ENCODE data around the gene SPOP.

The SPOP gene

DNA sequence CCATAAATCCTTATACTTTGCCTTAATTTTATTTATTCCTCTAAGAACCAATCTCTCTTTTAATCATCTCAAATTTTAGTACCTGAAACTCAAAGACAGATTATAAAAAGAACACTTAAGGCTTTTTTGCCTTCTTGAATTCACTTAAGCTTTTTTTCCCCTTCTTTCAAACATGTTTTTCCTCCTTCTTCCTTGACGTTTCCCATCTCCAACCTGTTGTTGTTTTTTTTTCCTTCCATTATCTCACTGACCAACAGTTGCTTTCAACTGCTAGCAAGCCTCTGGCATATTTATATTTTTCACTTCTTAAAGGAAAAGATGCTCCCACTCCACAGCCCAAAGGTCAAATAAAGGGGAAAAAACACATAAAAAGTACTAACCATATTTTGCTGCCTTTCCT, 32.2 kb downstream of the SPOP start:
- TF ChIP-seq, protein P1, sequence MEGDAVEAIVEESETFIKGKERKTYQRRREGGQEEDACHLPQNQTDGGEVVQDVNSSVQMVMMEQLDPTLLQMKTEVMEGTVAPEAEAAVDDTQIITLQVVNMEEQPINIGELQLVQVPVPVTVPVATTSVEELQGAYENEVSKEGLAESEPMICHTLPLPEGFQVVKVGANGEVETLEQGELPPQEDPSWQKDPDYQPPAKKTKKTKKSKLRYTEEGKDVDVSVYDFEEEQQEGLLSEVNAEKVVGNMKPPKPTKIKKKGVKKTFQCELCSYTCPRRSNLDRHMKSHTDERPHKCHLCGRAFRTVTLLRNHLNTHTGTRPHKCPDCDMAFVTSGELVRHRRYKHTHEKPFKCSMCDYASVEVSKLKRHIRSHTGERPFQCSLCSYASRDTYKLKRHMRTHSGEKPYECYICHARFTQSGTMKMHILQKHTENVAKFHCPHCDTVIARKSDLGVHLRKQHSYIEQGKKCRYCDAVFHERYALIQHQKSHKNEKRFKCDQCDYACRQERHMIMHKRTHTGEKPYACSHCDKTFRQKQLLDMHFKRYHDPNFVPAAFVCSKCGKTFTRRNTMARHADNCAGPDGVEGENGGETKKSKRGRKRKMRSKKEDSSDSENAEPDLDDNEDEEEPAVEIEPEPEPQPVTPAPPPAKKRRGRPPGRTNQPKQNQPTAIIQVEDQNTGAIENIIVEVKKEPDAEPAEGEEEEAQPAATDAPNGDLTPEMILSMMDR (conservative IDR thresholded peaks at IDR 0.05) = no peak
- TF ChIP-seq ZFX (IDR thresholded peaks at IDR 0.05) = no peak
- H3K27ac ChIP-seq = no peak overlapping the region

DNA sequence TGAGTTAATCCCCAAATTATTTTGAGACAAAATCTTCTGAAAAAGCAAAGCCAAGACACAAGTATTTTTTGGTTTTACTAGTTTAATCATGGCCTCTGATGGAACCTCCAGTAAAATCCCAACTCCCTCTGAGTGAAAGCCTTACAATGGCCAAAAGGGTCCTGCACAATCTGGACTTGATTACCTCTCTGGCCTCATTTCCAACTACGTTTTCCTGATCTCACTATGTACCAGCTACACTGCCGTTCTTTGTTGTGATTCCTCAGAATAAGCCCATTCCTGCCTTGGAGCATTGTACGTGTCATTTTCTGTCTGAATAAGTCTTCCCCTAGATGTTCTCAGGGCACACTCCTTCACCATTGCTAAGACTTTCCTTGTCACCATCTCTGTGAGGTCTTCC, 37.3 kb downstream of the SPOP start:
- no peak overlapping the region for H3K27ac ChIP-seq
- no peak for TF ChIP-seq ZFX (IDR thresholded peaks at IDR 0.05)
- TF ChIP-seq, protein P1 (conservative IDR thresholded peaks at IDR 0.05) = no peak

DNA sequence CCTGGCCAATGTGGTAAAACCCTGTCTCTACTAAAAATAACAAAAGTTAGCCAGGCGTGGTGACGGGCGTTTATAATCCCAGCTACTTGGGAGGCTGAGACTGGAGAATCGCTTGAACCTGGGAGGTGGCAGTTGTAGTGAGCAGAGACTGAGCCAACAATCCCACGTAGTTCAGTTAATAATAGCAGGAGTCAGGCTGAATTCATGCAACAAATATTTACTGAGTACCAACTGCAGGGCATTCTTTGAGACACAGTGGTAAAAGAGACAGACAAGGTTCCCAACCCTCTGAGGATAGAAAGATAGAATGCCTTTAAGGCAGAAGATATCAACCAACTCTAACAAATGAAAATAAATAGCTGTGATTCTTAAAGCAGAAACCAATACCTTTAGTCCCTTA, 39.1 kb downstream of the SPOP start:
- TF ChIP-seq ZFX (IDR thresholded peaks at IDR 0.05) = no peak
- TF ChIP-seq, protein P1 (conservative IDR thresholded peaks at IDR 0.05) = no peak
- no peak overlapping the region for H3K27ac ChIP-seq

DNA sequence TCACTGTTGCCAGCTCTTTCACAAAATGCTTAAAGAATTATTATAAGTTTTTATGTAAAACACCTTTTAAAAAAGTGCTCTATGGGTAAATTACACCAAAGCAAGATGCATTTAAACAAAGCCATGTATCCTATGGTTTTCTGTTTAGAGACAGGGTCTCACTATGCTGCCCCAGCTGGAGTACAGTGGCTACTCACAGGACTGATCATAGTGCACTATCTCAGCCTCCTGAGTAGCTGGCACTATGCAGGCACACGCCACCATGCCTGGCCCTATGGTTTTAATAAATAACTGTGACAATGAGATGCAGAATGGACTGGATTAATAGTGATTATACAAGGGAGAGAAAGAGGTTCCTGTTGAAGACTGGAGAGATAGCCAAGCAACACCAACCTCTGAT, 40.2 kb downstream of the SPOP start:
- no peak overlapping the region for H3K27ac ChIP-seq
- no peak for TF ChIP-seq ZFX (IDR thresholded peaks at IDR 0.05)
- TF ChIP-seq, protein P1 (conservative IDR thresholded peaks at IDR 0.05) = no peak

DNA sequence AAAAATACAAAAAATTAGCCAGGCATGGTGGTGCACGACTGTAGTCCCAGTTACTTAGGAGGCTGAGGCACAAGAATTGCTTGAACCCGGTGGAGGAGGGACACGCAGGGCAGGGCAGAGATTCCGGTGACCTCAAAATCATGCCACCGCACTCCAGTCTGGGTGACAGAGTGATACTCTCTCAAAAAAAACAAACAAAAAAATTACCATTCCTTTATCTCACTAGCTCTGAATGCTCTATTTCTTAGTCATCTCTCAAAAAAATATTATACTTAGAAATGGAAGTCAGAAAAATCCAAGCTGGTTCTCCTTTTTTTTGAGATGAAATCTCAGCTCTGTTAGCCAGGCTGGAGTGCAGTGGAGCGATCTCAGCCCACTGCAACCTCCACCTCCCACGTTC, 40.8 kb downstream of the SPOP start:
- H3K27ac ChIP-seq = no peak overlapping the region
- TF ChIP-seq, protein P1 (conservative IDR thresholded peaks at IDR 0.05) = no peak
- no peak for TF ChIP-seq ZFX (IDR thresholded peaks at IDR 0.05)

DNA sequence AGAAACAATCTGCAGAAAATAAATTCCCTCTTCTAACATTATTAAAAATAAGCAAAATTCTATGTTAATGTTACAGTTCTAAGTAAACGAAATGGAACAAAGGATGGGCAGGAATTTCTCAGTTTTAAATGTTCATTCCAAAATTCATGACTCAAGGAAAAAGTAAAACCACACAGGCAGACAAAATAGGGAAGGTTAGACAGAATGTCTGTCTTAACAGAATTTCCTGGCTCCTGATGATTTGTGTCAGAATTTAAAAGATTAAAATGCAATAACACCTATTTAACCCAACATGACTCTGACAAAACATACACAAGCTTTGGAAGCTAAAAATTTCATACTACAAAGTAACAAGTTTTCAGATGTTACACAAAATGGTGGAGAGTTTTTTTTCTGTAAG, 42.8 kb downstream of the SPOP start:
- TF ChIP-seq, protein P1 (conservative IDR thresholded peaks at IDR 0.05) = no peak
- TF ChIP-seq ZFX (IDR thresholded peaks at IDR 0.05) = no peak
- H3K27ac ChIP-seq = no peak overlapping the region

DNA sequence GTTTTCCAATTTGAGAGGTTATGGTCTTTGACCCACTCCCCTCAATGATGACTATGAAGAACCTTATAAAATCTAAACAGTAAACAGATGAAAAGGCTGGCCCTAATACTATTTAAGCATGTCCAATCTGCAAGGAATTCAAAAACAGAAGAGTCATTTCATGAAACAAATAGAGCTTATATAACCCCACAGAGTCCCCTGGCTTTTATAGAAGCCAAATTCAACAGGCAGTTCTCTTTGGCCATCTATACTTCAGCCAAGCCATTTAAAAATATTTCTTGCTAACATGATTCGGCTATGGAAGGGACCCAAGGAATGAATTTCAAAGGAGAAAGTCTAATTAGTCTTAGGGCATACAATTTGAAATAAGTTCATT, 43.4 kb downstream of the SPOP start:
- no peak for TF ChIP-seq ZFX (IDR thresholded peaks at IDR 0.05)
- TF ChIP-seq, protein P1 (conservative IDR thresholded peaks at IDR 0.05) = no peak
- H3K27ac ChIP-seq = no peak overlapping the region

Measured in C4-2B (cell line).